Suppressor macrophage treated with lipopolysaccharide for 1 hour (primary cell): ENCODE results near the gene NPM1.
"Not testable (repeated sequence)": the region's sequence is repeated elsewhere in the genome, so short reads cannot be mapped to it uniquely, and the experiment has no call there.

ENCODE experiments used
- DNase-seq, 3 donors: peaks; one replicate each; pipeline ENCODE4 v3.0.0-alpha.2; 2020 to 2022

NPM1 gene

GRCh38 chr5:171386861-171387344, 746 bp upstream of the NPM1 start:
- DNase-seq, result peak in 1 of 3 donors; percentile 13

DNA sequence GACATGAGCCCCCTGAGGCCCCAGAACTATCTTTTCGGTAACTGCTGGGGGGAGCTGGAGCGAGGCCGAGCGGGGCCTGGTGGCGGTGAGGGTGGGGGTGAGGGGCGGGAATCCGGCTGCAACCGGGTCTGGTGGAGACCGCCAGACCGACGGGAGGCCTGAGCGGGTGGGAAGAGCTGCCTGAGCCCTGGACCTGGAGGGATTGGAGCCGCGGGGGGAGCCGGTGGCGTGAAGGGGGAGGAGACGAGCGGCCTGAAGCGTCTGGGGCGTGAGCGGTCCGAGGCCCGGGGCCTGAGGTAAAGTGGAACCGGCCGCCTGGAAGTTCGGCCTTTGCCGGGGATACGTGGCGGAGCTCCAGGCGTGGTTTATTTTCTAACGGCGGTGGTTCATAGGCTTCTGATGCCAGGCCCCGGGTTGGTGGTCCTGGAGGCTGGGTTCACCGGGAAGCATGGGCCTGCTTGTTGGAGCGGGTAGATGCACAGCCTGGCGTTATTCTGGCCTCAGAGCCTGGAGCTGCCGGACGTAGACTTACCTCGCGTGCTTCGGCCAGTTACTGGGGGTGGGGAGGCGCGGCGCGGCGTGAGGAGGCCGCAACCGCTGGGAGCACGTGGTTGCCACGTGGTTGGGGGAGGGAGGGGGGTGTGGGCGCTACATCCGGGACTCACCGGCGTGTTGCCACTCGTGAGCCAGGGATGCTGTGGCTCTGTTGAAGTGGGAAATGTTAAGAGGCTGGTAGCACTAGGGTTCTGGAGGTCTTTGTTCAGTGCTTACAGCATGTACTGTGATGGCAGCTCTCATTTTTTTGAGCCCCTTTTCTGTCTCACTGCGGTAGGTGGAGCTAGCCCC, 544 bp downstream of the NPM1 start:
- DNase-seq, result peak; percentile 71 to 90 (median 84)

GRCh38 chr5:171388816-171389168, 1.1 kb downstream of the NPM1 start:
- peak; percentile 10 to 20 (median 15) for DNase-seq

DNA sequence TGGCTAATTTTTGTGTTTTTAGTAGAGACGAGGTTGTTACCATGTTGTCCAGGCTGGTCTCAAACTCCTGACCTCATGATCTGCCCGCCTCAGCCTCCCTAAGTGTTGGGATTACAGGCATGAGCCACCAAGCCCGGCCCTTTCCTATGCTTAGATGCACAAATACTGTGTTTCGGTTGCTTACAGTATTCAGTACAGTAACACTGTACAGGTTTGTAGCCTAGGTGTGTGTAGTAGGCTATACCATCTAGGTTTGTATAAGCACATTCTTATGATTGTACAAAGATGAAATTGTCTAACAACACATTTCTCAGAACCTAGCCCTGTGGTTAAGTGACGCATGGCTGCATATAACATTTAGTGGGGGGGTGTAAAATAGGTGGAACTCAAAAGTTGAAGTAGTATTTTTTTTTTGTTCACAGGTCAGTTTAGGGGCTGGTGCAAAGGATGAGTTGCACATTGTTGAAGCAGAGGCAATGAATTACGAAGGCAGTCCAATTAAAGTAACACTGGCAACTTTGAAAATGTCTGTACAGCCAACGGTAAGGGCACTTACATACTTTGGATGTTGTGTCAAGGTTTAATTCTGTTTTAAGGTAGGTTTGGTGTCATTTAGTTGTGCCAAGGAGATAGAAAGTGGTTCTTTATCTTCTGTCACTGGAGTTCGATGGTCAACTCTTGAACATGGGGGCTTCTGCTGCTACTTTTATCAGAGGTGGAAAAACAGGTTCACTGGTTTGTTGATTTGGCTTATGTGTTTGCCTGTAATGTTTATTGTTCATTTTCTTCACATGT, 3.4 kb downstream of the NPM1 start:
- DNase-seq, result no peak

- DNase-seq, result no peak
Measured at GRCh38 chr5:171391996-171392577, 4.4 kb downstream of the NPM1 start.

DNA sequence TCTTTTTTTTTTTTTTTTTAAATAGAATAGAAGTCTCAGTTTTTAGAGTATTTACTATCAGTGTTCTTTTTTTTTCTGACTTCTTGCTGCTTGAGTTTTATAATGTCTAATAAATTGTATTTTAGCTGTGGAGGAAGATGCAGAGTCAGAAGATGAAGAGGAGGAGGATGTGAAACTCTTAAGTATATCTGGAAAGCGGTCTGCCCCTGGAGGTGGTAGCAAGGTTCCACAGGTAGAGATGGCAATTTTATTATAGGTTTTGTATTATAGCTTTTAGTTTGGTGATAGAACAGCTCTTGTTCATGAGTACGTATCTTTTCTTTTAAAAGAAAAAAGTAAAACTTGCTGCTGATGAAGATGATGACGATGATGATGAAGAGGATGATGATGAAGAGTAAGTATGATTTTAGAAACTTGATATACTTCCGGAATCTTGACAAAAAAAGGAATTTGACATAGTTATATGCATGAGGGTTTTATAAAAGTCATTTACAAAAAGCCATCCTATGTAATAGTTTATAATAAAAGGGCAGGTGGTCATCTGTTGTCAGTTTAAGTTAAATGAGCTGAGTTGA, 5.0 kb downstream of the NPM1 start:
- DNase-seq, result no peak

GRCh38 chr5:171395042-171395441, 7.4 kb downstream of the NPM1 start:
- no peak for DNase-seq

- DNase-seq, result not testable (repeated sequence)
Measured at GRCh38 chr5:171396583-171396982, 8.9 kb downstream of the NPM1 start.

GRCh38 chr5:171397190-171397589, 9.5 kb downstream of the NPM1 start:
- DNase-seq, result no peak

DNA sequence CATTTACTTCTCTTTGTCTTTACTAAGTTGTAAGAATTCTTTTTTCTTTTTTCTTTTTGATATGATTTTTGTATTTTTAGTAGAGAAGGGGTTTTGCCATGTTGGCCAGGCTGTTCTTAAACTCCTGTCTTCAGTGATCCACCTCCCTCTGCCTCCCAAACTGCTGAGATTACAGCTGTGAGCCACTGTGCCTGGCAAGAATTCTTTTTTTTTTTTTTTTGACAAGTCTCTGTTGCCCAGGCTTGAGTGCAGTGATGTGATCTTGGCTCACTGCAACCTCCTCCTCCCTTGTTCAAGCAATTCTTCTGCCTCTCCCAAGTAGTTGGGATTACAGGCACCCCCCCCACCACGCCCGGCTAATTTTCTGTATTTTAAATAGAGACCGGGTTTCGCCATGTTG, 9.9 kb downstream of the NPM1 start:
- no peak for DNase-seq

DNA sequence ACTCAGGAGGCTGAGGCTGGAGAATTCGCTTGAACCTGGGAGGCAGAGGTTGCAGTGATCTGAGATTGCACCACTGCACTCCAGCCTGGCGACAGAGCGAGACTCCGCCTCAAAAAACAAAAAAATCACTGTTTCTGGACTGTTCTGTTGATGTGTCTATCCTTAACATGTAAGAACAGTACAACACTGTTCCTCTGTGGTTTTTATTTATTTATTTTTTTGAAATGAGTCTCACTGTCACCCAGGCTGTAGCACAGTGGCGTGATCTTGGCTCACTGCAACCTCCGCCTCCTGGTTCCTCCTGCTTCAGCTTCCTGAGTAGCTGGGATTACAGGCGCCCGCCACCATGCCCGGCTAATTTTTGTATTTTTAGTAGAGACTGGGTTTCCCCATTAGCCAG, 11.0 kb downstream of the NPM1 start:
- DNase-seq, result not testable (repeated sequence)

DNA sequence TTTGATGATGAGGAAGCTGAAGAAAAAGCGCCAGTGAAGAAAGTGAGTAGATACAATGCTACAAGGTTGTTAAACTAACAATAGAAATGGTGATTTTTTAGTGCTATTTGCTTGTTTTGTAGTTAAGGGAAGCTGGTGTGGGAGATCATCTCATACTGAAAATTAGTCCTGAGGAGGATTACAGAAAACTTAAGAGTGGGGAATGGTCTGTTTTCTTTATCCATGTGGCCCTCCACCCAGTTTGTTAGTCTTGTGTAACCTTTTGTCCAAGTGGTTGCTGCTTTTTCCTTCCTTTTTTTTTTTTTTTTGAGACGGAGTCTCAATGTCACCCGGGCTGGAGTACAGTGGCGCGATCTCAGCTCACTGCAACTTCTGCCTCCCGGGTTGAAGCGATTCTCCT, 12.5 kb downstream of the NPM1 start:
- no peak for DNase-seq

- DNase-seq, result no peak
Measured at GRCh38 chr5:171401167-171401947, 13.7 kb downstream of the NPM1 start.

GRCh38 chr5:171402751-171403150, 15.1 kb downstream of the NPM1 start:
- not testable (repeated sequence) for DNase-seq

DNA sequence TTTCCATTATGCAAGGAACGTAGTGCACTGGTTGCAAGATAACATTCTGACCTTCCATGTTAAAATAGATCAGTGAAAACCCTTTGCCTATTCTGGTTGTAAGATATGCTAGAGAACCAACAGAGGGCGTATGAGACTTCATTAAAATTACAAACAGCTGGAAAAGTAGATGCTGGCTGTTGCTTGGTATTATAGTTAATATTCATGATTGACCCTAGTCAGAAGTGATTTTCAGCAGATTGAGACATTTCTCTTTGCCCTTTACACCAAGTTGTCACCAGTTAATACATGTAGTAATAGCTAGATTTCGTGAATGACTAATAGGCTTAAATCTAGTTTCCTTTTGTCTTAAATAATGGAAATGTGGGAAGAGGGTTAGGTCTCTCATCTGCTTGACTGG, 18.0 kb downstream of the NPM1 start:
- DNase-seq, result peak in 2 of 3 donors; percentile 27 to 35

DNA sequence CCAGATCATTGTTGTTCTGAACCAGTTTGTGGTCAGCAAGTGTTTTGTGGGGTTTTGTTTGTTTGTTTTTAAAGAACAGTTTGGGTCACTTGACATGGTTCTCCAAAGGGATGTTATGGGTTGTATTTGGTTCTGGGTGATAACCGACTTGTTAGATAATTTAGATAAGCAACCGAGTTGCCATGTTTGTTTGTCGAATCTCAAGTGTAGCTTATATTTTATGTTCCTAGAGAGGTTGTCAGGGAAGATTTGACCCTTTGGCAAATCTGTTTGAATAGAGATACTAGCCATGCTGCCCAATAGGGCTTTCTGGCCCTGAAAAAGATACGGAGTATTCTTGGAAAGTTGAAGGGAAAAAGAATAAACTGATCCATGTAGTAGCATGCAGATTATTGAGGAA, 19.6 kb downstream of the NPM1 start:
- no peak for DNase-seq

DNA sequence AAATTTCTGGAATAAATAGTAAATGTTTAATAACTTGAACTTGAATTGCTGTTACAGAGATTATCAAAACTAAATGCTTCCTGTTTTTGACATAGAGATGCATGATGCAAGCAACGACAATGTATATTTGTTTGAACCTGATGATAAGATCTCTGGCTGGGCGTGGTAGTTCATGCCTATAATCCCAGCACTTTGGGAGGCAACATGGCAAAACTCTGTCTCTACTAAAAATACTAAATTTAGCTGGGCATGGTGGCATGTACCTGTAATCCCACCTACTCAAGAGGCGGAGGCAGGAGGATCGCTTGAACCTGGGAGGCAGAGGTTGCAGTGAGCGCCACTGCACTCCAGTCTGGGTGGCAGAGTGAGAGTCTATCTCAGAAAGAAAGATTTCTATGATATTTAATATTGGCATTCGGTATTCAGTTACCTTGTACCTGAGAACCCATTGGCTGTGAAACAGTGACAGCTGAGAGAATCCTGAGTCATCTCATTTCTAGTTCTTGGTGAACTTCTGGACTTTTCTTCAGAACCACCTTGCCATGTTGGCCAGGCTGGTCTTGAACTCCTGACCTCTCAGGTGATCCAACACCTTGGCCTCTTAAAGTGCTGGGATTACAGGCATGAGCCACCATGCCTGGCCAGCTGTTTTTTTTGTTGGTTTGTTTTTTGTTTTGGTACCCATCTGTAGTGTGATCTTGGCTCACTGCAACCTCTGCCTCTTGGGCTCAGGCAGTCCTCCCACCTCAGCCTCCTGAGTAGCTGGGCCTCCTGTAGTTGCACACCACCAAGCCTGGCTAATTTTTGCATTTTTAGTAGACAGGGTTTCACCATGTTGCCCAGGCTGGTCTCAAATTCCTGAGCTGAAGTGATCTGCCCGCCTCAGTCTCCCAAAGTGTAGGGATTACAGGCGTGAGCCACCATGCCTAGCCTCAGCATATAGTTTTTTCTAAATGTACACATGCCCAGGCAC, 21.8 kb downstream of the NPM1 start:
- DNase-seq, result no peak

DNA sequence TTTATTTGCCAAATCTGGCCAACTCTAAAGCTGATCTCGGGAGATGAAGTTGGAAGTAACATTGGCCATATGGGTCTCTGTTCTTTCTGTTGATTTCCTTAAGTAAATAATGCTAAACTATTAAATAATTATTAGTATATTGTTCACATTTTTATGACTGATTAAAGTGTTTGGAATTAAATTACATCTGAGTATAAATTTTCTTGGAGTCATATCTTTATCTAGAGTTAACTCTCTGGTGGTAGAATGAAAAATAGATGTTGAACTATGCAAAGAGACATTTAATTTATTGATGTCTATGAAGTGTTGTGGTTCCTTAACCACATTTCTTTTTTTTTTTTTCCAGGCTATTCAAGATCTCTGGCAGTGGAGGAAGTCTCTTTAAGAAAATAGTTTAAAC, 22.5 kb downstream of the NPM1 start:
- DNase-seq, result no peak

GRCh38 chr5:171412186-171412585, 24.5 kb downstream of the NPM1 start:
- DNase-seq, result no peak

DNA sequence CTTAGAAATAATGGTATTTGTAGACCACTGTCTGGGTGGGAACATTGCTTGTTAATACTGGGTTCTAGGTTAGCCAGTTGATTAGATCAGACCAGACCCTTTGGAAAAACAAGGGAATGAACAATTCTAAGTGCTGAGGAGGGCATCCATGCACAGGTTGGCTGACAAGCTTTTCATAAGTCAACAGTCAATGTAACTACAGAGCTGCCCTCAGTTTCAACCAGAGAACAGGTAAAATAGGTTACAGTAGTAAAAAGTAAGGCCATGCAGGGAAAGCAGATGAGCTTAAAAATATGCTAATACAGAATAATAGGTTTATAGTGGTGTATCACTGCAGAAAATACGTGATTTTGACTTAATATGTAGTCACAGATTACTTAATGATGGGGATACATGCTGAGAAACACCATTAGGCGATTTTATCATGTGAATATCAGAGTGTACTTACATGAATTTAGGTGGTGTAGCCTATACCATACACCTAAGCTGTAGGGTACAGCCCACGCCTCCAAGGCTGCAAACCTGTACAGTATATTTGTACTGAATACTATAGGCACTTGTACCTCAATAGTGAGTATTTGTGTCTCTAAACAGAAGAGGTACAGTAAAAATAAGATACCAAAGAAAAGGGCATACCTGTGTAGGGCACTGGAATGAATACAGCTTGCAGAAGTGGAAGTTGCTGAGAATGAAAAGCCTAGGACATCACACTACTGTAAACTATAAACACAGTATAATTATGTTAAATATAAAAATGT, 25.7 kb downstream of the NPM1 start:
- no peak for DNase-seq
